Upper lobe of left lung (tissue), 4 donors: ENCODE measurements around the gene PLIN5.

Source experiments
- CTCF ChIP-seq, 6 experiments: fragments of 450-650 bp in 4 of 6; fragments of 200-600 bp in 2 of 6; sonication (generic) in 2 of 6; IDR thresholded peaks; one replicate each; pipeline ENCODE4 v1.5.1; 2016 to 2019; ENCODE audit warnings: antibody characterized with exemption in 6 of 6
- EP300 ChIP-seq, 4 donors: sonication (generic); formaldehyde crosslinking; IDR thresholded peaks; one replicate each; pipeline ENCODE4 v1.5.1; 2017; ENCODE audit warnings: antibody characterized with exemption in 4 of 4, control low read depth in 2 of 4
- POLR2A ChIP-seq, 4 donors: fragments of 450-650 bp; IDR thresholded peaks; one replicate each; pipeline ENCODE4 v1.5.1; 2016 to 2017; ENCODE audit warnings: antibody characterized with exemption in 4 of 4, mild to moderate bottlenecking in 2 of 4
- POLR2AphosphoS5 ChIP-seq, 2 donors: sonication (generic); formaldehyde crosslinking; IDR thresholded peaks; one replicate each; pipeline ENCODE4 v1.5.1; 2017; ENCODE audit warnings: antibody characterized with exemption in 2 of 2

GRCh38 chr19:4497770-4498389 is 37.1 kb downstream of the PLIN5 start:
- TF ChIP-seq CTCF (IDR thresholded peaks at IDR 0.05) (no peak), POLR2AphosphoS5 (IDR thresholded peaks at IDR 0.05) (no peak), EP300 (IDR thresholded peaks at IDR 0.05) (no peak), POLR2A (IDR thresholded peaks at IDR 0.05) (no peak)
